IPS-NIHi11 (cell line): ENCODE measurements around the gene DEFB132.
A peak's percentile ranks its signal among the peaks of the same experiment; 100 is the strongest.

Experiments
- DNase-seq: peaks from one replicate; pipeline ENCODE4 v3.0.0; 2012; ENCODE audit warnings: mixed read lengths, low spot score

Gene DEFB132

GRCh38 chr20:297098-297924 is 39.8 kb downstream of the DEFB132 start, which contains the start of gene ZCCHC3:
Gene ZCCHC3 (plus strand): TSS chr20:297570. CDS start chr20:297587, 17 bp downstream.
- peak; percentile 90 for DNase-seq

GRCh38 chr20:297925-298775 is 40.6 kb downstream of the DEFB132 start:
- peak; percentile 26 for DNase-seq

- no peak for DNase-seq
Observed at GRCh38 chr20:298776-299391, 41.4 kb downstream of the DEFB132 start.

- DNase-seq, result no peak
Observed at GRCh38 chr20:300345-300990, 42.9 kb downstream of the DEFB132 start.

GRCh38 chr20:301886-302848 is 44.6 kb downstream of the DEFB132 start:
- DNase-seq, result no peak

GRCh38 chr20:305745-306144 is 48.2 kb downstream of the DEFB132 start:
- DNase-seq, result no peak

GRCh38 chr20:308427-309038 is 51.0 kb downstream of the DEFB132 start:
- DNase-seq, result no peak

- no peak for DNase-seq
Observed at GRCh38 chr20:309306-309840, 51.8 kb downstream of the DEFB132 start.

- peak; percentile 98 for DNase-seq
Observed at GRCh38 chr20:309841-310644, 52.5 kb downstream of the DEFB132 start.

GRCh38 chr20:310645-311044 is 53.1 kb downstream of the DEFB132 start:
- DNase-seq, result no peak
